Rectal smooth muscle tissue (tissue), 1 donor: Measurements from ENCODE around the gene LINS1.

Experiments
- H3K27ac ChIP-seq: one replicate; pipeline ENCODE4 v1.7.0; 2013; ENCODE audit warnings: low read depth, low read length, inconsistent platforms
- H3K27me3 ChIP-seq: one replicate; pipeline ENCODE4 v1.7.0; 2013; ENCODE audit warnings: low read length; ENCODE audit not compliant: control insufficient read depth, insufficient read depth
- H3K36me3 ChIP-seq: one replicate; pipeline ENCODE4 v1.7.0; 2013; ENCODE audit warnings: low read length; ENCODE audit not compliant: control insufficient read depth, insufficient read depth
- H3K4me1 ChIP-seq: one replicate; pipeline ENCODE4 v1.7.0; 2013; ENCODE audit warnings: low read length; ENCODE audit not compliant: control insufficient read depth, insufficient read depth
- H3K4me3 ChIP-seq: one replicate; pipeline ENCODE4 v1.7.0; 2013; ENCODE audit warnings: low read length
- H3K9ac ChIP-seq: one replicate; pipeline ENCODE4 v1.7.0; 2013; ENCODE audit warnings: low read length

LINS1 gene, protein sequence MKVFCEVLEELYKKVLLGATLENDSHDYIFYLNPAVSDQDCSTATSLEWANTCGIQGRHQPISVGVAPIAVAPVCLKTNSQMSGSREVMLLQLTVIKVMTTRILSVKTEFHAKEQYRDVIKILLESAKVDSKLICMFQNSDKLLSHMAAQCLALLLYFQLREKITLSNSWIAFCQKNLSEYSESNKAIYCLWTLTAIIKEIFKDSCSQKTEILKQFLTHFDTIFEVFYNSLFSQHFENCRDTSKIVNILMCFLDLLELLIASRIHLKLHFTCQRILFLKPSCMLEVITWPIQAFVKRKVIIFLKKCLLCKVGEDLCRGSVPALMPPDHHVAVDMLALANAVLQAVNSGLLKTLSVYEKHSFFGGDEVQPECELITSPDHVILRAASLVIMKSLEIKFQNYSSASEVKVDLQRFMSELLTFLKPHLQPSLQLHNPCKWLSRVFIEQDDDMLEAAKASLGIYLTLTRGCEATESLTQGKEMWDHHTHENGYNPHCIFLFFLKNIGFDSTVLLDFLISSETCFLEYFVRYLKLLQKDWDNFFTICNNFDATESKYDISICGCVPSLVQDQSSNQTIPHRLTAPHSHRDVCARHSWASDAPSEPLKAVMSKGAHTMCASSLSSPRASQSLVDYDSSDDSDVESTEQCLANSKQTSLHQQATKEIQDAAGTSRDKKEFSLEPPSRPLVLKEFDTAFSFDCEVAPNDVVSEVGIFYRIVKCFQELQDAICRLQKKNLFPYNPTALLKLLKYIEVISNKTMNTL

DNA sequence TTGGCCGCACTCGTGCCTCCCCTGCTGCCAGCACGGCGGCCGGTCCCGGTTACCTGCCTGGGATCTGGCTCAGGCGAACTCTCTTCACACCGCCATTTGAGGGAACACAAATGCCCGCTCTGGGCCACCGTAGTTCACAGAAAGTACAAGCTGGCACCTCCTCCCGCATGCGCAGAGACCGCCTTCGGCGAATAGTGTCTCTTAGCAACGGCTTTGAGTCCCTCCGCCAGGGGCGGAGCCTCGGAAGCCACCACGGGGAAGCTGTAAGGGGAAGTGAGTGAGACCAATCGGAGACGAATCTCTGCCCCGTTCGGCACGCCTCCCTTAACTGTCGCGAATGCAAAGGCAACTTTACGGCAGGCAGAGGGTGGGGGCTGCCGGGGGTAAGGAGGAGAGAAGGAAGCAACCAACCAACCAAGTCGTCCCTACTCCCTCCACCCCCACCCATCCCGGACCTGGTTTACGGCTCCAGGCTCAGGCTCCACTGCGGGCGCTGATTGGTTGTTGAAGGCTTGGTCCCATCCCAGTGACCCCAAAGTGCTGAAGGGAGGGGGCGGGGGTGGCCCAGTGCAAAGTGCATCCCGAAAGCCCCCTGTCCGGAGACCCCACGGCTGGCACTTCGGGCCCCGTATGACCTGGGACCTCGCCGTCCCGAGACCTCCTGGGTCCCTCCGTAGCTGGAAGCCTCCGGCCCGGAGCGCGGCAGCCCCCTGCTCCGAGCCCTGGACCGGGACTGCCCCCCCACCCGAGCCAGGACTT is at the start of gene LINS1, which contains the start of gene ASB7:
LINS1 (minus strand) TSS at position 121 of the 759 bp plus-strand sequence. CDS start 21,342 bp downstream, outside the sequence.
ASB7 (plus strand) TSS at position 526 of the 759 bp plus-strand sequence. CDS start 9,628 bp downstream, outside the sequence.
- H3K27ac ChIP-seq = peak within 1 kb of the TSS; percentile 78
- no peaks in the 10 kb centered on the region for H3K36me3 ChIP-seq
- H3K4me1 ChIP-seq = peaks cover 17% of the 10 kb centered on the region
- H3K9ac ChIP-seq = peak within 1 kb of the TSS; percentile 98
- peak within 1 kb of the TSS; percentile 94 for H3K4me3 ChIP-seq
- no peaks in the 10 kb centered on the region for H3K27me3 ChIP-seq

DNA sequence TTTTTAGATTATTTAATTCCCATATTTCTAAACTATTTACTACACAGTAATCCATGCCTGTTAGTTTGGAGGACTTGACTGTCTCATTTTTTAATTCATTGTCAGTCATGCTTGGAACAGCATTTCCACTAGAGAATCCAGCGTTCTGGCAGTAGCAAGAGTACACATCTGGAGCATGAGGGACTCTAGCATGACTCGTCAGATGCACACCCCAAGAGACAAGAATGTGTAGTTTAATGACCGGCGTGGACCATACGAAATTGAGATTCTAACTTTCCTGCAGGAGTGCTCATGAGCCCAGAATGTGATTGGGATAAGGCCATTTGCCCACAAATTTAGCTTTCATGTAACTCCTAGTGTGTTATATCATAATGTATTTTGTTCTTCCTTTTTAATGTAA is 49.3 kb upstream of the LINS1 start:
- H3K4me3 ChIP-seq = no peak overlapping the region
- no peak overlapping the region for H3K9ac ChIP-seq
- H3K4me1 ChIP-seq = no peaks in the 10 kb centered on the region
- no peaks in the 10 kb centered on the region for H3K27me3 ChIP-seq
- no peak overlapping the region for H3K27ac ChIP-seq
- no peaks in the 10 kb centered on the region for H3K36me3 ChIP-seq

DNA sequence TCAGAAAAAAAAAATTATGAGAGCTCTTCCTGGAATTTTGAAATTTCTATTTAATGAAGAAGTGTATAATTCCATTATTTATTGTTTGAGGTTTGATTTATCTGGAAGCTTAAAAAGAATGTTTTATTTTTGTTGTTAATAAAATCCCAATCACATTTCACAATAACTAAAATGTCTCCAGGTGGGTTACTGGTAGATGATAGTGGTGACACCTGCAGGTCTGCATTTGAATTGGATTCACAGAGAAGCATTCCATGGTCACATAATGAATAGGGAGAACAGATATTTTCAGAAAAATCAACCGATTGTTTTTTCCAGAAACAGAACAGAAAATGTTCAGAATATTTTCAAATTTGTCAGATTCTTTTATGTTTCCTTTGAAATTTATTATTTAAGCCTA is 48.7 kb upstream of the LINS1 start:
- Histone ChIP-seq H3K27ac (no peak overlapping the region), H3K9ac (no peak overlapping the region), H3K4me3 (no peak overlapping the region), H3K27me3 (no peaks in the 10 kb centered on the region), H3K36me3 (no peaks in the 10 kb centered on the region), H3K4me1 (no peaks in the 10 kb centered on the region)

DNA sequence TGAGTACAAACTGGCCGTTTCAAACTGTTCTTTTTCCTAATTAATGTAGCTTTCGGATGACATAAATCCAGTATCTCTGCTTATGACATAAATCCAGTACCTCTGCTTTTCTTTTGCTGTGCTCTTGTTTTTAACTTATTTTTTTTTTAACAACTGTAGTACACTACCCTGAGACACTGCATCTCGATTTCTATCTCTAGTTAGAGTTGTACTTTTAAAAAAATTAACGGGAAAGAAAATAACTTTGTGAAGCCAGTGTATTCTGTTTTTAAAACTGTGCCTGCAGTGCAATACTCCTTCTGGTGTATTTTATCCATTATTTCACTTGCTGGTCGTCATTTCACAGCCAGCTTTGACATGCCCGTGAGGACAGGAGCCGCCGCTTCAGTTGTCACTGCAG is 47.0 kb upstream of the LINS1 start:
- Histone ChIP-seq H3K4me3 (no peak overlapping the region), H3K9ac (no peak overlapping the region), H3K27ac (no peak overlapping the region), H3K4me1 (no peaks in the 10 kb centered on the region), H3K27me3 (no peaks in the 10 kb centered on the region), H3K36me3 (no peaks in the 10 kb centered on the region)

DNA sequence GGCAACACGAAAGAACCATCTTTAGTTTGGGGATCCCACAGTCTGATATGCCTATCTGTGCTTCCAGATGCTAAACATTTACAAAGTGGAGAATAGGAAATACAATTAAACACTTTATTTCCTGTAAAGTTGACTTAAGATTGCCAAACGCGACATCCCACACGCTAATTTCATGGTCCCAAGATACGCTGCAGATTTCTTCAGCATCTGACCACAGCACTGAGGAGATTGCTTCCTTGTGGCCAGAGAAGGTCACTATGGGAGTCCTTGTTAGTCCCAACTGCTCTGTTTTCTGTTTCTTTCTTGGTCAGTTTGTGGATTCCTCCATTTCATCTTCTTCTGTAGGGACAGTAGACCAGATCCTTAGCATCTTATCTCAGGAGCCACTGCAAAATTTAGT is 43.7 kb upstream of the LINS1 start:
- Histone ChIP-seq H3K27ac (no peak overlapping the region), H3K4me1 (no peaks in the 10 kb centered on the region), H3K36me3 (no peaks in the 10 kb centered on the region), H3K9ac (no peak overlapping the region), H3K27me3 (no peaks in the 10 kb centered on the region), H3K4me3 (no peak overlapping the region)

DNA sequence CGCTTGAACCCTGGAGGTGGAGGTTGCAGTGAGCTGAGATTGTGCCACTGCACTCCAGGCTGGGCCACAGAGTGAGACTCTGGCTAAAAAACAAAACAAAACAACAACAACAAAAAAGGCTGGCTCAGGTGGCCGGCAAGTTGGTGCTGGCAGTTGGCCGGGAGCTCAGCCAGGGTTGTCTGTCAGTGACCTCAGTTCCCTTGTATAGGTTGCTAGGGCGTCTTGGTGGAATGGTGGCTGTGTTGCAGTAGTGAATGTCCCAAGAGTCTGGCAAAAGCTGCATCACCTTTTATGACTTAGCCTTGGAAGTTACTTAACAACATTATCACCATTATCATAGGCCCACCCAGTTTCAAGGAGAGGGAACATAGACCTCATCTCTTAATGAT is 41.0 kb upstream of the LINS1 start:
- no peak overlapping the region for H3K9ac ChIP-seq
- H3K27me3 ChIP-seq = no peaks in the 10 kb centered on the region
- H3K4me1 ChIP-seq = no peaks in the 10 kb centered on the region
- no peak overlapping the region for H3K4me3 ChIP-seq
- H3K27ac ChIP-seq = no peak overlapping the region
- H3K36me3 ChIP-seq = no peaks in the 10 kb centered on the region

DNA sequence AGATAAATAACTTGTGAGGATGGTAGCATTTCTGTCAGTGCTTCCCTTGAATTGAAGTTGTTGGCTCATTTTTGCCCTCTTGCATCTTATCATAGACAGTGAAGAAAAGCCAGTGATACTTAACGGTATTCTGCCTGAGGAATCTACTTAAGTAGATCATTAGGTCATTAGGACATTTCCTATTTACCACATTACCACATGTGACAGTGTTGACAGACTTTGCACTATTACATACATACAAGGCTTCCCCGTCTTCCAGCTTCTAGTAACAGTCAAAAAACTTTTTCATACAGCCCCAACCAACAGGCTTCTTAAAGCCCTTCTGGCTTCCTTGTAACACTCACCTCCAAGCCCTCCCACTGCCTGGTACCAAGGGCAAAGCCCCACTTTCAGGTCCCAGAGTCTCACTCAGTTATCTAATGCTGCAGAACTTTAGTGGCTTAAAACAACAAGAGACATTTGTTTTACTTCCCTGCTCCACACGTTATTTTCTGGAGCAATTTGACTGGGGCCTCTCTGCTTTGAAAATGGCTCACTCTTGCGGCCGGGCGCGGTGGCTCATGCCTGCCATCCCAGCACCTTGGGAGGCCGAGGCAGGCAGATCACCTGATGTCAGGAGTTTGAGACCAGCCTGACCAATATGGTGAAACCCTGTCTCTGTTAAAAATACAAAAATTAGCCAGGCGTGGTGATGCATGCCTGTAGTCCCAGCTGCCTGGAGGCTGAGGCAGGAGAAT is 40.4 kb upstream of the LINS1 start:
- Histone ChIP-seq H3K36me3 (no peaks in the 10 kb centered on the region), H3K4me1 (no peaks in the 10 kb centered on the region), H3K27me3 (no peaks in the 10 kb centered on the region), H3K4me3 (no peak overlapping the region), H3K27ac (no peak overlapping the region), H3K9ac (no peak overlapping the region)

DNA sequence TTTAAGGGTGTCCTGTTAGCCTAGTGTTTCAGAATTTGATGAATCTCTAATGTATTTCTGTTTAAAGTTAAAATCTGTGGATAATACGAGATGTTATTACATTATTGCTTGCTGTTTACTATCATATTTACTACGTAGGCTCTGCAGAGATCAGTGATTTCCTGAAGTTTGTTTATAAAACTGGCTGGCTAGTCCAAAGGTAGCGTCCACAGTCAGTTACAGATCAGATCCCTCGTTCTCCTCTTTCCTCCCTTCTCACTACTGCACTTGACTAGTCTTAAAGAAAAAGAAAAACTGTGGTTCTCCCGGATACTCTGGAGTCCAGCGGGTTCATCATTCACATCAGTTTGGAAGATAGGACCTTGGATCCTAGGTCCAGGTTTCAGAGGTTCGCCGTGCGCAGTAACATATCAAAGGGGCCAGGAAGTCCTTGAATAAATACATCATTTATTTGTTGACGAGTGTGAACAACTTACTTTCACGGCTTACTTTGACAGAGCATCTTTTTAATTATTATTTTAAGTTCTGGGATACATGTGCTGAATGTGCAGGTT is 36.3 kb upstream of the LINS1 start:
- H3K27ac ChIP-seq = peak overlapping the region; percentile 6
- H3K4me1 ChIP-seq = no peaks in the 10 kb centered on the region
- H3K27me3 ChIP-seq = no peaks in the 10 kb centered on the region
- no peak overlapping the region for H3K9ac ChIP-seq
- no peaks in the 10 kb centered on the region for H3K36me3 ChIP-seq
- no peak overlapping the region for H3K4me3 ChIP-seq

DNA sequence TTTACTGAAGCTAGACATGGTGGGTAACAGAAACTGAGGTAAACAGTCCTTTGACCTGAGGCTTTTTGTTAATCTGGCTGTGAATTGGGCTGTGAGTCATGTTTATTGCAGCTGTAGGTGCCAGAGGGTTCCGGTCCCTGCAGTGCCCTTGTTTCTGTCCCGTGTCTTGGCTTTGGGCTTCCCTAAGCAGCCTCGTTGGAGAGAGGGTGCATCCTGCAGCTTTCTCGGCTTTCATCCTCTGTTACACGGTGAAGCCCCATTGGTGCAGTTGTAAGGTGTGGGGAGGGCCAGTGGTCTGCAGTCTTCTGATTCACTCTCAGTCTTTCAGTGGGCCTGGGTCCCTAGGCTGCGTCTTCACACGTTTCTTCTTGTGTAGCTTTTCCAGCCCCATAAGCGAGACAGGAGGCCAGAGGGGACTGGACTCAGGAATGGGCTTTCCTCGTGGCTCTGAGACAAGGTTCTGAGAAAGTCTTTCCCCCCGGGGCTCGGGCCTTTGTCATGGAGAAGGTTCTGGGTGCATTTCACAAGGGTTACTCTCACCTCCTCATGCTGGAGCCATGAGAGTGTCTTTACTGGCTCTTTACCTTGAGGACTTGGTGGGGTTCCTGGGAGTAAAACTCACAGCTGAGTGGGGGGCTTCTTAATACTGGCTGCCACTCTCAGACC is 33.6 kb upstream of the LINS1 start:
- H3K27me3 ChIP-seq = no peaks in the 10 kb centered on the region
- H3K4me1 ChIP-seq = no peaks in the 10 kb centered on the region
- H3K9ac ChIP-seq = no peak overlapping the region
- no peaks in the 10 kb centered on the region for H3K36me3 ChIP-seq
- no peak overlapping the region for H3K27ac ChIP-seq
- H3K4me3 ChIP-seq = no peak overlapping the region

DNA sequence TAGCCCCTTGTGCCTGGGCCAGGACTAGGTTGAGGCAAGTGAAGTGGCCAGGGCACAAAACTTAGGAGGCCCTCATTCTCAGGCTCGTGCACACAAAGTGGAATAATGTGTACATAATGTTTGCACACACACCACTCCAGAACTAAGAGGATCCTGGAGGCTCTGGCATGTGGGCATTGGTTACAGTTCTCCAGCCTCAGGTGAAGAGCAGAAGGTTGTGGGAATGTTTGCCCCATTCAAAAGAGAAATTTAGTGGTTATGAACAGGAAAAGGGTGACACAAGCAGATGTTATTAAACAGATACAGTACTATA is 31.7 kb upstream of the LINS1 start:
- H3K4me1 ChIP-seq = no peaks in the 10 kb centered on the region
- H3K9ac ChIP-seq = no peak overlapping the region
- H3K36me3 ChIP-seq = peaks cover 4% of the 10 kb centered on the region
- no peak overlapping the region for H3K4me3 ChIP-seq
- no peaks in the 10 kb centered on the region for H3K27me3 ChIP-seq
- no peak overlapping the region for H3K27ac ChIP-seq

DNA sequence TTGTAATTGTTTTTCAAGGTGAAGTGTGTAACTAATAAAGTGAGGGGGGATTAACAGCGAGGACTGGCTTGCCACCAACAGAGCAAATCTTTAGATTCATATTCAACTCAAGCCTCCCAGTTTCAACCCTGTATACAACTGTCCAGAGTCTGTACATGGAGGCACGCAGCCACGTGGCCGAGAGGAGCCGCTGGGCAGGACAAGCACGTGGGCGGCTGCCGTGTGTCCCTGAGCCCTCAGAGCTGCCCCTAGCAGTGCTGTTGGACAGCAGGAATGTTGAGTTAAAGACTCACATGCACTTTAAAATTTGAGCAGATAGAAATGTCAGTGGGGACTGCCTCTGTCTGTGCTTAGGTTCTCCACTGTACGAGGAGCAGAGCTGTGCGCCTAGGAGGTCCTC is 29.8 kb upstream of the LINS1 start:
- Histone ChIP-seq H3K27me3 (no peaks in the 10 kb centered on the region), H3K9ac (no peak overlapping the region), H3K27ac (no peak overlapping the region), H3K4me1 (no peaks in the 10 kb centered on the region), H3K36me3 (peaks cover 4% of the 10 kb centered on the region), H3K4me3 (no peak overlapping the region)
